Pancreas (tissue), 10 donors: ENCODE measurements around the gene LAYN. TPM values are rescaled to one million over a fixed set of nuclear protein-coding genes. Genes with fewer than 3 reads are reported as not detected.
A peak's percentile ranks its signal among the peaks of the same experiment; 100 is the strongest.

Source experiments
- ATAC-seq, 4 donors: fragments of 200-7000 bp; cut with Tn5 transposase; one replicate each; pipeline versions ENCODE4 v1.8.0 to v1.9.1; 2020; ENCODE audit warnings: mild to moderate bottlenecking in 4 of 4, moderate library complexity in 4 of 4
- DNase-seq, 6 donors: peaks; one replicate each; pipeline ENCODE4 v3.0.0-alpha.2; 2020
- FAIRE-seq: peaks from 2 replicates; lab custom pipeline; 2012; peaks lifted over from hg19 to GRCh38; lab: Jason Lieb, UNC
- H3K27ac ChIP-seq, 4 donors: fragments of 200-600 bp; sonication (generic); 1 replicate in 3 of 4; 2 replicates in 1 of 4; pipeline versions ENCODE4 v1.5.0 to v1.8.0; 2020
- H3K27me3 ChIP-seq, 4 donors: fragments of 200-600 bp; one replicate each; pipeline ENCODE4 v1.8.0; 2021
- H3K36me3 ChIP-seq, 3 donors: fragments of 200-600 bp; sonication (generic) in 1 of 3; one replicate each; pipeline versions ENCODE4 v1.5.0 to v1.8.0; 2020 to 2021
- H3K4me1 ChIP-seq, 3 donors: fragments of 200-600 bp; one replicate each; pipeline ENCODE4 v1.8.0; 2021
- H3K4me3 ChIP-seq, 4 donors: fragments of 200-600 bp; sonication (generic) in 2 of 4; one replicate each; pipeline versions ENCODE4 v1.5.0 to v1.8.0; 2020 to 2021
- H3K9me3 ChIP-seq, 4 donors: fragments of 200-600 bp; one replicate each; pipeline ENCODE4 v1.8.0; 2021
- CTCF ChIP-seq, 4 donors: fragments of 200-600 bp; sonication (generic) in 3 of 4; IDR thresholded peaks; one replicate each; pipeline versions ENCODE4 v1.5.0 to v1.8.0; 2021; ENCODE audit warnings: antibody characterized with exemption in 4 of 4
- WGBS, 2 donors: extraction: QIAGEN DNeasy Blood & Tissue Kit; methylation state at CpG; one replicate each; pipeline ENCODE4 v1.1.7; 2013; 5-methylcytosine and 5-hydroxymethylcytosine counted together
- intact Hi-C, 3 donors: fragments of 100-400 bp; cut with DNase I; formaldehyde crosslinking; loops; one replicate each; pipeline versions ENCODE4 v1.11.1 to v1.14.2; 2022
- polyA plus RNA-seq, 2 donors: library from polyadenylated mRNA; stranded (reverse); fragments of 200-250 nt; gene quantifications; one replicate each; pipeline ENCODE4 v1.2.3, GENCODE V29; 2013
- total RNA-seq, 6 donors: library from RNA; stranded (reverse); fragmentation: NEBNext Ultra II Directional in 4 of 6; extraction: Animal tissue kit (Norgen Biotek cat#: 25700) in 4 of 6; gene quantifications; one replicate each; pipeline versions ENCODE4 v1.2.1 to v1.2.4, GENCODE V29; 2021 to 2023
- donor health status: healthy with polysubstance abuse.
- donor health status: DM: no; HTN: no; CAD: no; lungs with moderate emphysema.
- donor health status: DM: no; HTN: no; CAD: no.
- donor health status: control.
- donor health status: control.
- donor health status: Bipolar disorder and iron deficiency.
- donor health status: DM: yes; HTN: yes; CAD: no.
- donor health status: DM: no; HTN: no; CAD: no.
- donor health status: DM: no; HTN: no; CAD: no.
- donor health status: DM: yes; HTN: yes; CAD: no.

The LAYN gene
- total and polyA plus RNA-seq, 8 donors = 0.44 to 3.2 (median 1.1) TPM

DNA sequence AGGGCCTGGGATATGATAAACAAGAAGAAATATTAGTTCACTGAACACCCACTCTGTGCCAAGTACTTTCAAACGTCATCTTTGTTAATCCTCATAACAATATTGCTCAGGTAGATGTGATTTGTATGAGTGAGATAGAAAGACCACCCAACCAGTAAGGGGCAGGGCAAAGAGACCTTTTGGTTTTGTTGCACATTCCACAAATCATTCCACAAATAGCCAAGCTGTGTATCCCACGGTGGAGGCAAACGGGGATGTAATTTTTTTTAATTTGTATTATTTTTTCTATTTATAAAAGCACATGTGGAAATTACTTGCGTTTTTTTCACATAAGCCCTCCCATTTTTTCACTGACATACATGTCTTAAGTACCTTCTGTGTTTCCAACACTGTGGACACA is 29.0 kb downstream of the LAYN start:
- FAIRE-seq (no peak), DNase-seq (no peak), ATAC-seq (no peak)
- peaks cover 0 to 4% (median 0%) of the 10 kb centered on the region in 3 donors for H3K4me1 ChIP-seq
- intact Hi-C loops = loop anchor here in 1 of 3 donors (10.0 kb wide), 1 partner anchor 275 kb away; no protein-coding TSS in a partner anchor
- no peaks in the 10 kb centered on the region for H3K36me3 ChIP-seq
- TF ChIP-seq CTCF (IDR thresholded peaks at IDR 0.05) = no peak
- WGBS, 2 donors = 58 to 69% methylated on average over 4 of the region's 4 CpGs
- no peak overlapping the region for H3K27ac ChIP-seq
- no peak overlapping the region for H3K4me3 ChIP-seq
- H3K27me3 ChIP-seq = no peaks in the 10 kb centered on the region
- no peaks in the 10 kb centered on the region for H3K9me3 ChIP-seq

GRCh38 chr11:111570796-111571195 is 30.3 kb downstream of the LAYN start:
- Histone ChIP-seq H3K4me3 (no peak overlapping the region), H3K4me1 (peaks cover 0 to 4% (median 0%) of the 10 kb centered on the region in 3 donors), H3K27ac (no peak overlapping the region), H3K36me3 (no peaks in the 10 kb centered on the region), H3K27me3 (no peaks in the 10 kb centered on the region), H3K9me3 (no peaks in the 10 kb centered on the region)
- WGBS, 2 donors = 62 to 83% methylated on average over 6 of the region's 6 CpGs
- no peak for ATAC-seq
- intact Hi-C loops = no loop called here
- no peak for DNase-seq
- no peak for TF ChIP-seq CTCF (IDR thresholded peaks at IDR 0.05)
- FAIRE-seq = no peak

DNA sequence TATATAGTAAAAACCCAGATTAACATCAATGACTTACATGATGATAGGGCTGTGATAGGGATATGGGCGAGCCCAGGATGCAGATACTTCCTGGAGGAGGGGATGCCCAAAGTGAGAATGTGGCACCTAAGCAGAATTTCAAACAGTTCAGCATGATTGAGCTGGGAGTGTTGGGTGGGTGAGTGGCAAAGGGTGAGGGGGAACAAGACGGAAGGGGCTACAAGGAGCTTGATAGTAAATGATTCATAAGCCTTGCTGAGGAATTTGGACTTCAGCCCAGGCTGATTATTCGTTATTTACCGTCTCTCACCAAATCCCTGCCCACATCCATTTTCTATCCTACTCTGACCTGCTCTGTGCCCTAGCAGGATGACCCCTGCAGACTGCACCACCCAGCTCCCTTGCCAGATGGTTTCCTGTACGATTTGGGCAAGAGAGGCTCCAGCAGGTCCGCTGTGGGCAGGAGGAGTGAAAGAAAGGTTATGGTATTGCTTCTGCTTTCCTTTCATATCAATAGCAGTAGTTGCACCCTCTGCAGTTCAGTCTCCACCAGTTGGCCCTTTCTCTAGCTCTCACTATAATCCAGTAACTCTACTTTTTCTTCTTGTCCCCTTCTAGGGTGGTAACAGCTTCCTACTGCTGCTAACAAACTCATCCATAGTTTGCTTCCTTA is 31.4 kb downstream of the LAYN start:
- DNase-seq (no peak), ATAC-seq (no peak), FAIRE-seq (no peak)
- TF ChIP-seq CTCF (IDR thresholded peaks at IDR 0.05) = no peak
- Histone ChIP-seq H3K4me1 (peaks cover 0 to 4% (median 0%) of the 10 kb centered on the region in 3 donors), H3K9me3 (no peaks in the 10 kb centered on the region), H3K4me3 (no peak overlapping the region), H3K27me3 (no peaks in the 10 kb centered on the region), H3K27ac (no peak overlapping the region), H3K36me3 (no peaks in the 10 kb centered on the region)
- 42 to 44% methylated on average over 6 of the region's 6 CpGs for WGBS, 2 donors
- intact Hi-C loops = no loop called here

- Histone ChIP-seq H3K9me3 (no peaks in the 10 kb centered on the region), H3K4me1 (peaks cover 0 to 4% (median 0%) of the 10 kb centered on the region in 3 donors), H3K27ac (no peak overlapping the region), H3K27me3 (no peaks in the 10 kb centered on the region), H3K4me3 (no peak overlapping the region), H3K36me3 (no peaks in the 10 kb centered on the region)
- DNase-seq (no peak), ATAC-seq (no peak), FAIRE-seq (no peak)
- intact Hi-C loops = no loop called here
- 97% methylated on average over 3 of the region's 3 CpGs for WGBS, 2 donors
- TF ChIP-seq CTCF (IDR thresholded peaks at IDR 0.05) = no peak
Observed at GRCh38 chr11:111572581-111572980, 32.1 kb downstream of the LAYN start.

DNA sequence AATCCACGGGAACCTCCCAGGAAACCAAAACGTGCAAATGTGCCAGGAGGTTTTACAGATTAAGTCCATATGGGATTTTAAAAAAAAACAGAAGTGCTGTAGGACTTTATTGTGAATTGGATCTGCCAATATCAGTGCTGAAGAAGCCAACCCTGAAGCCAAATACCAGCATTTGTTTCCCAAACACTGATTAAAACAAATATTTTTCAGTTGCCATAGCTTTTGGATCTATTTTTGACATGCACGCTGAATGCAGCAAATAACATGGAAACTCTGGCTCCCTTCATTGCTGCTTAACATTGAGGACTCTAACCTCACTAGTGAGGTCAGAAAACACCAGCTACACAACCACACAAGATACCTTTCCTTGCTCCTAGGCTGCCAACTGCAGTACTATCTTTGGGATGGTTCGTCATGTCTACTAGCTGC is 33.3 kb downstream of the LAYN start:
- Histone ChIP-seq H3K4me1 (peaks cover 0 to 4% (median 0%) of the 10 kb centered on the region in 3 donors), H3K9me3 (no peaks in the 10 kb centered on the region), H3K36me3 (no peaks in the 10 kb centered on the region), H3K27me3 (no peaks in the 10 kb centered on the region), H3K4me3 (no peak overlapping the region), H3K27ac (no peak overlapping the region)
- ATAC-seq (peak; percentile 51 to 74 (median 69)), DNase-seq (no peak), FAIRE-seq (no peak)
- intact Hi-C loops = no loop called here
- no peak for TF ChIP-seq CTCF (IDR thresholded peaks at IDR 0.05)
- 30 to 48% methylated on average over 4 of the region's 4 CpGs for WGBS, 2 donors
